Astrocyte (in vitro differentiated cells and primary cell): ENCODE results near the gene NR2F1. TPM values are rescaled to one million over a fixed set of nuclear protein-coding genes. Genes with fewer than 3 reads are reported as not detected.

ENCODE experiments used
- DNase-seq: peaks from one replicate; pipeline ENCODE4 v3.0.0-alpha.2; 2010; ENCODE audit warnings: low read depth
- FAIRE-seq: peaks from 2 replicates; lab custom pipeline; 2011; peaks lifted over from hg19 to GRCh38; lab: Jason Lieb, UNC
- H2AFZ ChIP-seq: 2 replicates; pipeline ENCODE4 v1.6.0; 2012; ENCODE audit warnings: low read depth, low read length, inconsistent platforms
- H3K27ac ChIP-seq: 2 replicates; pipeline ENCODE4 v1.5.1; 2011; ENCODE audit warnings: low read depth, low read length, inconsistent platforms
- H3K27me3 ChIP-seq: 2 replicates; pipeline ENCODE4 v1.6.0; 2011; ENCODE audit warnings: low read length, inconsistent platforms; ENCODE audit not compliant: insufficient read depth
- H3K36me3 ChIP-seq: 2 replicates; pipeline ENCODE4 v1.5.1; 2011; ENCODE audit warnings: low read length, inconsistent platforms; ENCODE audit not compliant: insufficient read depth
- H3K4me1 ChIP-seq: 2 replicates; pipeline ENCODE4 v1.5.1; 2011; ENCODE audit warnings: low read length, inconsistent platforms; ENCODE audit not compliant: insufficient read depth
- H3K4me2 ChIP-seq: 2 replicates; pipeline ENCODE4 v1.6.0; 2012; ENCODE audit warnings: low read length, inconsistent platforms
- H3K4me3 ChIP-seq: 2 replicates; pipeline ENCODE4 v1.5.1; 2011; ENCODE audit warnings: low read depth, mild to moderate bottlenecking, low read length, inconsistent platforms; ENCODE audit not compliant: insufficient read depth
- H3K79me2 ChIP-seq: 2 replicates; pipeline ENCODE4 v1.6.0; 2012; ENCODE audit warnings: mild to moderate bottlenecking, low read length, inconsistent platforms; ENCODE audit not compliant: insufficient read depth
- H3K9ac ChIP-seq: 2 replicates; pipeline ENCODE4 v1.6.0; 2012; ENCODE audit warnings: mild to moderate bottlenecking, low read length, inconsistent platforms
- H3K9me3 ChIP-seq: 2 replicates; pipeline ENCODE4 v1.5.1; 2012; ENCODE audit warnings: low read depth, mild to moderate bottlenecking, low read length, inconsistent platforms; ENCODE audit not compliant: insufficient read depth
- H4K20me1 ChIP-seq: 2 replicates; pipeline ENCODE4 v1.6.0; 2012; ENCODE audit warnings: low read length, inconsistent platforms; ENCODE audit not compliant: insufficient read depth
- H3K27ac Mint-ChIP-seq: one replicate; pipeline ENCODE4 v1.8.0; 2021; ENCODE audit warnings: mild to moderate bottlenecking, mixed read lengths; ENCODE audit not compliant: unreplicated experiment
- H3K27me3 Mint-ChIP-seq: one replicate; pipeline ENCODE4 v1.8.0; 2021; ENCODE audit warnings: low read depth, mixed read lengths; ENCODE audit not compliant: unreplicated experiment
- H3K36me3 Mint-ChIP-seq: one replicate; pipeline ENCODE4 v1.8.0; 2021; ENCODE audit warnings: low read depth, mixed read lengths; ENCODE audit not compliant: unreplicated experiment
- H3K4me1 Mint-ChIP-seq: one replicate; pipeline ENCODE4 v1.8.0; 2021; ENCODE audit warnings: low read depth, mixed read lengths; ENCODE audit not compliant: unreplicated experiment
- H3K4me3 Mint-ChIP-seq: one replicate; pipeline ENCODE4 v1.8.0; 2021; ENCODE audit warnings: mild to moderate bottlenecking, moderate library complexity, mixed read lengths; ENCODE audit not compliant: unreplicated experiment
- H3K9me3 Mint-ChIP-seq: one replicate; pipeline ENCODE4 v1.8.0; 2021; ENCODE audit warnings: mild to moderate bottlenecking, mixed read lengths; ENCODE audit not compliant: unreplicated experiment
- EZH2 ChIP-seq: IDR thresholded peaks from 2 replicates; pipeline ENCODE4 v1.6.1; 2012; ENCODE audit warnings: mild to moderate bottlenecking, low read length, inconsistent platforms; ENCODE audit not compliant: insufficient read depth
- total RNA-seq: library from RNA; stranded (reverse); gene quantifications from 2 replicates; pipeline ENCODE4 v1.2.1, GENCODE V29; 2021
- TF ChIP-seq, protein P1 (sequence below): IDR thresholded peaks from 2 replicates; pipeline ENCODE4 v1.5.1; 2011; ENCODE audit warnings: low read depth, mild to moderate bottlenecking, inconsistent platforms, low read length, moderate library complexity; ENCODE audit not compliant: insufficient read depth

Gene NR2F1
- total RNA-seq, 1 donor from 2014 or later, result 4.3 TPM

DNA sequence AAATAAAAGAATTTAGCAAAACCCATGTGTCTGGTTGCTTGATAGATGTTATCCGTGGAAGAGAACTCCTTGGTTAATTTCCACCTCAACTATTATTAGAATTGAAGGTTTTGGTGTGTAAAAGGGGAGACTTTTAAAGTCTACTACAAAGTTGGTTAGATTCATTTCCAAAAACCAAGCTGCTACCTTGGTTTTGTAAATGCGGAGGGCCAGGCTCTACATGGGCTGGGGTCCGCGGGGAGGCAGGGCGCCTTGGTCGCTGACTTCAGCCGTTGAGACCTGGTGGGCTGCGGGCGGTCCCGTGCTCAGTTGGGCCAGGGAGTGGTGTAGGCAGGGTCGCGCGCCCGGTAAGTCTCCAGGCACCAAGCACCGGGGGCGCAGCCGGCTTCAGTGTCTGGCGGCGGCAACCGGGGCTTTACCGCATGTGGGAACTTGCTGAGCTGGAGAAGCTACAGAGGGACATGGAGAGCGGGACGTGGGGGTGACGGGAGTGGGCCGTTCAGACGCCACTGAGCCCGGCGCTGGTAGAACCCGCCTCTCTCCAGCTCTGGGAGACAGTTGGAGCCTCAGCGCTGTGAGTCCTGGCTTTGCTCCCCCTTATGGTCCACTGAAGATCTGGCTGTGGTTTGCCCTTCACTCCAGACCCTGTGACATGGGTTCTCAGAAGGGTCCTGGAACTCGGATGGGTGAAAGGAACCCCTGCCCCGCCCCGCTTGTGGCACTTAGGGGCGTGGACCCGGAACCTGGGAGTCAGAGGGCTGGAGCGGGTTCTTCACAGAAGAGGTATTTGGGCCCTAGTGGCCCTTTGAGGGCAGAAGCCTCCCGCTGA lies 11.8 kb downstream of the NR2F1 start:
- Histone ChIP-seq H3K79me2 (peaks cover 59% of the 10 kb centered on the region), H3K4me3 (no peak overlapping the region), H3K4me1 (peaks cover 52% of the 10 kb centered on the region), H3K27ac (peak overlapping the region; percentile 37), H2AFZ (no peak overlapping the region), H3K9me3 (no peaks in the 10 kb centered on the region), H3K27me3 (no peaks in the 10 kb centered on the region), H3K9ac (peak overlapping the region; percentile 50), H3K4me2 (peak overlapping the region; percentile 59), H3K36me3 (peaks cover 14% of the 10 kb centered on the region), H4K20me1 (peaks cover 28% of the 10 kb centered on the region)
- Mint-ChIP-seq H3K4me1 (no peaks in the 10 kb centered on the region), H3K27ac (no peak overlapping the region), H3K9me3 (peaks cover 31% of the 10 kb centered on the region), H3K36me3 (peaks cover 12% of the 10 kb centered on the region), H3K27me3 (peaks cover 69% of the 10 kb centered on the region), H3K4me3 (no peak overlapping the region)
- FAIRE-seq, result no peak
- TF ChIP-seq, protein P1, sequence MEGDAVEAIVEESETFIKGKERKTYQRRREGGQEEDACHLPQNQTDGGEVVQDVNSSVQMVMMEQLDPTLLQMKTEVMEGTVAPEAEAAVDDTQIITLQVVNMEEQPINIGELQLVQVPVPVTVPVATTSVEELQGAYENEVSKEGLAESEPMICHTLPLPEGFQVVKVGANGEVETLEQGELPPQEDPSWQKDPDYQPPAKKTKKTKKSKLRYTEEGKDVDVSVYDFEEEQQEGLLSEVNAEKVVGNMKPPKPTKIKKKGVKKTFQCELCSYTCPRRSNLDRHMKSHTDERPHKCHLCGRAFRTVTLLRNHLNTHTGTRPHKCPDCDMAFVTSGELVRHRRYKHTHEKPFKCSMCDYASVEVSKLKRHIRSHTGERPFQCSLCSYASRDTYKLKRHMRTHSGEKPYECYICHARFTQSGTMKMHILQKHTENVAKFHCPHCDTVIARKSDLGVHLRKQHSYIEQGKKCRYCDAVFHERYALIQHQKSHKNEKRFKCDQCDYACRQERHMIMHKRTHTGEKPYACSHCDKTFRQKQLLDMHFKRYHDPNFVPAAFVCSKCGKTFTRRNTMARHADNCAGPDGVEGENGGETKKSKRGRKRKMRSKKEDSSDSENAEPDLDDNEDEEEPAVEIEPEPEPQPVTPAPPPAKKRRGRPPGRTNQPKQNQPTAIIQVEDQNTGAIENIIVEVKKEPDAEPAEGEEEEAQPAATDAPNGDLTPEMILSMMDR, result no peak
- TF ChIP-seq EZH2, result no peak
- no peak for DNase-seq

DNA sequence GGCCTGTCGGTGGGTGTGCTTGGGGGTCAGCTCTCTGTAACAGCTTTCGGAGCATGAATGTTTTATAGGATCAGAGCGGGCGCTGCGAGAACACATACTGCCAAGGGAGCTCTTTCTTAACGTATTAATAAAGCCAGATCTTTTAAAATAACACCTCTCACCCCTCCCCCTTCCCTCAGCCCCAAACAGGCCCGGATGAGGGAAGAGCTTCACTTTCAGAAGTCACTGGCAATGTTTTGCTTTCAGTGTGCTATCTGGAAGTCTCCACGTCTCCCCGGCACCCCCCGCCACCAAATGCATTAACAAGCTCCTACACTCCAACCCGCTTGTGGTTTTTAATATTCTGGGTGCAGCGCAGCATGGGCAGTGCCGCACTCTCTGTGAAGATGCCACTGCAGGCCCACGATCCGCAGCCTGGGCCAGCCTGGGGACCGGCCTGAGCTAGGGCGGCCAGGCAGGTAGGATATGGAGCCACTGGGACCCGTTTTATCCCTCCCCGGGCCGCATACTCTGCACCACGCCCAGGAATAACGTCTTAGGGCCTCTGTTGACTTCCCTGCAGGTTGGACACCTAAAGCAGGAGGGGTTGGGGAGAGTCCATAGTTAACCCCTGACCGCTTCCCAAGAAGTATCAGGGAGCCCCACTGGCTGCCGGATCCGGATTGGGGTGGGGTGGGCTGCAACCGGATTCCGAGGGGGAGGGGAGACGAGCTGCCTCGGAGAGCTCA lies 12.6 kb downstream of the NR2F1 start:
- peak overlapping the region; percentile 59 for H3K4me2 ChIP-seq
- no peak overlapping the region for H3K4me3 Mint-ChIP-seq
- H3K27me3 Mint-ChIP-seq, result peaks cover 61% of the 10 kb centered on the region

More for the DNA sequence above, 12.6 kb downstream of the NR2F1 start:
- Histone ChIP-seq H3K9ac (peak overlapping the region; percentile 50), H2AFZ (no peak overlapping the region), H3K36me3 (peaks cover 14% of the 10 kb centered on the region), H3K27me3 (no peaks in the 10 kb centered on the region), H3K27ac (peak overlapping the region; percentile 37), H3K9me3 (no peaks in the 10 kb centered on the region), H3K4me3 (no peak overlapping the region), H4K20me1 (peaks cover 20% of the 10 kb centered on the region), H3K79me2 (peaks cover 51% of the 10 kb centered on the region), H3K4me1 (peaks cover 52% of the 10 kb centered on the region)
- H3K9me3 Mint-ChIP-seq, result peaks cover 31% of the 10 kb centered on the region
- H3K27ac Mint-ChIP-seq, result no peak overlapping the region
- TF ChIP-seq, protein P1, result no peak
- TF ChIP-seq EZH2, result no peak
- peaks cover 12% of the 10 kb centered on the region for H3K36me3 Mint-ChIP-seq
- DNase-seq, result no peak
- FAIRE-seq, result no peak
- H3K4me1 Mint-ChIP-seq, result no peaks in the 10 kb centered on the region
